PC-9 (cell line): ENCODE data around the gene ETHE1.

Experiments
- CTCF ChIP-seq: fragments of 200-600 bp; sonication (generic); conservative IDR thresholded peaks from 2 replicates; pipeline ENCODE4 v1.6.1; 2017; ENCODE audit warnings: mixed run types, antibody characterized with exemption, mild to moderate bottlenecking, moderate library complexity
- EZH2 ChIP-seq: fragments of 200-600 bp; sonication (generic); IDR thresholded peaks from 2 replicates; pipeline ENCODE4 v1.8.0; 2017; ENCODE audit warnings: antibody characterized with exemption, low read depth

GRCh38 chr19:43569657-43570056 is 42.7 kb upstream of the ETHE1 start:
- TF ChIP-seq CTCF, result no peak
- no peak for TF ChIP-seq EZH2
